GM19351 (cell line): Measurements from ENCODE around the gene PIP4K2A.
A peak's percentile ranks its signal among the peaks of the same experiment; 100 is the strongest.
"Not testable (repeated sequence)": the region's sequence is repeated elsewhere in the genome, so short reads cannot be mapped to it uniquely, and the experiment has no call there.

Source experiments
- ATAC-seq: cut with Tn5 transposase; IDR thresholded peaks from one replicate; pipeline ENCODE4 v1.9.1; 2021; ENCODE audit warnings: mild to moderate bottlenecking, moderate library complexity; ENCODE audit not compliant: unreplicated experiment

Gene PIP4K2A

DNA sequence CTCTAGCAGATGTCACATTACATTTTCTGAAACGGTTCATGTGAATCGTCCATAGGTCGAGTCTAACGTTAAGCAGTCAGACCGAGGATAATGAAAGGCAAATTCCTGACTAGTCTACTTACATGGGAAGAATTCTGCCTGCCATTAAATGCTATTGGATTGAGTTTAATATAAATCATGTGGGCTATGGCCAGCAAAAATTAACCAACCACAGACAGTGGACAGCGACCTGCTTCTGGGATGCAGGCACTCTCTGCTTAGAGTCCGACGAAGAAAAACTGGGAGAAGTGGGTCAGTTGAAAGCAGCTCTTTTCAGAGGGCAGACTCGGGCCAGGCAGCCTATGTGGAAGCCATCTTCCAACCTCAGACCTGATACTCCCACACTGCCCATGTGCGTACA, 16.6 kb downstream of the PIP4K2A start:
- ATAC-seq, result no peak

DNA sequence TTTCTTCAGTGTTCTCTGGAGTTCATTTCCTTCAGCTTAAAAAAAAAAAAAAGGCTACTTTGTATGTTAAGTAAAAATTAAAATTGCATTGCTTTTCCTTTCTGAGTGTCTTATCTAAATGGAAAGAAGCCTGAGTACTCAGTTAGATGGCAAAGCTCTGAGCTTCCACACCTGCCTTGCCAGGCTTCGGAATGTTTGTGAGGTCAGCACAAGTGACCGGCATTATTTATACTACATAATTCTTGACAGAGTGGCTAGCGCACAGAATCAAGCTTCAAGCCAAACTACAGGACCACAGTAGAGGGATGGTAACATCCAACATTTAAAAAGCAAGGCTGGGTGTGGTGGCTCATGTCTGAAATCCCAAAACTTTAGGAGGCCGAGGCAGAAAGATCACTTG, 17.3 kb downstream of the PIP4K2A start:
- no peak for ATAC-seq

GRCh38 chr10:22693860-22694259, 20.5 kb downstream of the PIP4K2A start:
- no peak for ATAC-seq

- peak; percentile 54 for ATAC-seq
These were observed 21.0 kb downstream of the PIP4K2A start for GRCh38 chr10:22693371-22693784.

DNA sequence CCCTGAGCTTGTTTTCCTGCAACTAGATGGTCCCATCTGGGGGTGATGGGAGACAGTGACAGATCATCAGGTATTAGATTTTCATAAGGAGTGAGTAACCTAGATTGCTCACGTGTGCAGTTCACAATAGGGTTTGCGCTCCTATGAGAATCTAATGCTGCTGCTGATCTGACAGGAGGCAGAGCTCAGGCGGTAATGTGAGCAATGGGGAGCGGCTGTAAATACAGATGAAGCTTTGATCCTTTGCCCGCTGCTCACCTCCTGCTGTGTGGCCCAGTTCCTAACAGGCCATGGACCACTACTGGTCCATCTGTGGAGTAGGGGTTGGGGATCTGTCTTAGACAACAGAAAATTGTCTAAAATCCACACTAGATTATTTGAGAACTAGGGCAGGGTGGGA, 22.3 kb downstream of the PIP4K2A start:
- not testable (repeated sequence) for ATAC-seq

DNA sequence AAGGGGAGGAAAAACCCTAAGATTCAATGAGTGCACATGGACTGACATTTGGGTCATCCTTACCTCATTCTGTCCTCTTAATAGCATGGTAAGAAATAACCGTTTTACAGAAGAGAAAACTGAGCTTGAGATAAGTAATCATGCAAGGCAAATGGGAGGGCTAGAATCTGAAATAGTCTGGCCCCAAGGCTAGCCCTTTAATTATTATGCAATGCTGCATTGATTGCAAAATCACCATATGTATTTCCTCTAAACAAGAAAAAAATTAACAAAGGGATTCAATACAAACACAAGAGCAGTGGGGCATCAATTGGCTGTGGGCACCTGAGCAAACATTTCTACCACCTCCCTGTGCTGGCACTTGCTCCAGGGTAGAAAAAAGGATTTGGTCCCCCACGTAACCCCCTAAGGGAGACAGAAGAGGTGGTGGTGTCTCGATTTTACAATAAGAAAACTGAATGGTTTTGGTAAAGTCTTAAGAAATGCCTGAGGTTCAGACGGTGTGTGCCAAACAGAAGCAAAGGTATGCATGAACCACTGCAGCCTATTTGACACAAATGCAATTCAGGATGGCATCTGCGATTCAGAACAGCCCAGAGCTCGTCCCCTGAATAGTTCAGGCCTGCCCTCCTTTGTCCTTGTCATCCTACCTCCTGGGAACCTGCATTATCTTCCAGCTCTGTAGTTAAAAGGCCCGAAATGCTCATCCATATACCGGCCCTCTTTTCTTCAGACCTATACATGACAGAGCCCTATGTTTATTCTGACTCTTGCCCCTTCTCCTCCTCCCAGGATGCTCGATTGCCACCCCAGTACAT, 23.6 kb downstream of the PIP4K2A start:
- no peak for ATAC-seq

DNA sequence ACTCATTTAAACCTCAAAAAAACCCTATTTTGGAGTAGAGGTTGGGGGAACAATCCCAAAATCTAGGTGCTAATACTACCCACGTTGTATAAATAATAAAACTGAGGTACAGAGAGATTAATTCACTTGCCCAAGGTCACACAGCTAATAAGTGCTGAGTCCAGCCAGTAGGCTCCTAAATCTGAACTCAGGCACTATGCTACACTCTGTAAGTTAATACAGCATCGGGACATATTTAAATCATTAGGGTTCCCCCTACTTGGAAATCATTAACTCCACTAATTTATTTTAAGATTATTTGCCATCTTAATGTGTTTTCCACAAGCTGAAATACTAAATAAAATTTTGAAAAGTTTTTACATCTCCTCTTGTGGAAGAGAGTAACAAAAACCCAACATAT, 24.2 kb downstream of the PIP4K2A start:
- no peak for ATAC-seq

DNA sequence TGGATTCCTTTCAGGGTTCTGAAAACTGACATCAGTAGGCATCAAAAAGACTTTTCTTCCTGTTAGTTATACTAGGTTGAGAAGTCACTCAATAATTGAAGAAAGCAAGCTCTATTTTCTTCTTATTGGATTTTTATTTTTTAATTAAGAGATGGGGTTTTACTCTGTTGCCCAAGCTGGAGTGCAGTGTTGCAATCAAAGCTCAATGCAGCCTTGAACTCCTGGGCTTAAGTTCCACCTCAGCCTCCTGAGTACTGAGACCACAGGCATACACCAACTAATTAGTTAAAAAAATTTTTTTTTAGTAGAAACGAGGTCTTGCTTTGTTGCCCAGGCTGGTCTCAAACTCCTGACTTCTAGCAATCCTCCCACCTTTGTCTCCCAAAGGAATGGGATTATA, 28.0 kb downstream of the PIP4K2A start:
- no peak for ATAC-seq

DNA sequence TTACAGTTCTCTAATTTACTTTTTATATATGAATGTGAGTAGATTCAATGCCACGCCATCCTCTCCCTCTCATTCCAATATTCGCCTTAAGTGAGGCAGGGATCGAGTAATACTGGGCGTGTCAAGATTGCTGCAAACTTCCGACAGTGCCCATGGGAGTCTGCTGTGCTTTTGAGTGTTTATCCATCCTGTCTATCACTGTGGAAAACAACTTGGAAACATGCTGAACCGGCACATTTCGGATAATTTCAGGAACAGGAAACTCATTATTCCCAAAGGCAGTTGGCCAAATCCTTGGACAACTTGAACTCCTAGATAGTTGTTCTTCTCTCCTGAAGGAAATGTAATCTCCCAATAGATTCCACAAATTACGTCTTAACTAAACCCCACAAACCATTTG, 28.5 kb downstream of the PIP4K2A start:
- ATAC-seq, result no peak

DNA sequence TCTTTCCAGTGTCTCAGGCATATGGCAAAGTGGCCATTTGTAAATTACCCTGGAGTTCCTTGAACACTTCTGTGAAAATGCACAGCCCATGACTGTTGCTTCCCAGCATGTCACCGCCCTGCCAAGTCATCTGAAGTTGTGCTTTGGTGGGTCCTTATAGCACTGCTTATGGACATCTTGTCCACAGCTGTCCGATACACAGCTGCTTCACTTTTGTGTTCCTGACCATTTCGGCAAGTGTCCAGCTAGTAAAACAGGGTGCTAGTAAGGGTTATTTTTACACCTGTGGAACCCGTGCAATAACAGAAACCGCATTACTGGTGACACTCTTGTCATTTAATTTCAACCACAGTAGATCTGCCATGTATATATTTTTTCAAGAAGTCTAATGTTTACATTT, 29.7 kb downstream of the PIP4K2A start:
- ATAC-seq, result no peak

- ATAC-seq, result peak; percentile 57
These were observed 31.3 kb downstream of the PIP4K2A start for GRCh38 chr10:22683140-22683389.

DNA sequence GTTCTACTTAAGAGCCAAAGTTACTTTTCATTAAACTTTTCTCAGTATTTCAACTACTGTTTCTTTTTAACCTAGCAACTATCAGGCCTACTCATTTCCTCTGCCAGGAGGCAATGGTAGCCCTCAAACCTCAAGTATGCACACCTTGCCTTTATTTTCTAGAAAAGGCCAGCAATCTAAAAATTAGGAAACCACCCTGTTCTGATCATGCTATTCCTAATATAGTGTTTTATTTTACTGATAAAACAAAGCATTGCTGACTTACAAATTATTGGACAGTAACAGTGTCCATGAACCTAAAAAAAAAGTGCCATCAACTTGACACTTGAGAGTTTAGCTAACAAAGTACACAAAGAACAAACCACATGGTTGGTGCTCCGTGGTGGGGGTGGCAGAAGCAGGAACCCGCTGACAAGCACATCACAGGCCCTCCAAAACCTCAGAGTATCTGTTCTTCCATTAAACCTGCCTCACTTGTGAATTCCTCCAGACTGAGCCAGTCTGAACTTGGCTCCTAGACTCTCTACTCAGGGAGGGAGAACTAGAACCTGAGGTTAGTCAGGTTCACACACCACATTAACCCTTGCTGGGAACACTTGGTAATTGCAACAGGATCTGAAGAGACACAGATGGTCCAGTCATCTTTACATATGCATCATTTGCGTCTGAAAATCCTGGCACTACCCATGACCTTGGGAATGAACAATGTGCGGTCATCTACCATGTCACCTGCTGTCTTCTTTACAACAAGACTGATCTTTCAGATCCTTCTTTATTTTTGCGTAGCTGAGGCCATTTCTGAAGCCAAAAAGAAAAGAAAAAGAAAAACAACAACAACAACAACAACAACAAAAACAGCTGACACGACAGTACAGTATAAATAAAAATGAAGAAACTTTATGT, 31.9 kb downstream of the PIP4K2A start:
- ATAC-seq, result peak; percentile 25

DNA sequence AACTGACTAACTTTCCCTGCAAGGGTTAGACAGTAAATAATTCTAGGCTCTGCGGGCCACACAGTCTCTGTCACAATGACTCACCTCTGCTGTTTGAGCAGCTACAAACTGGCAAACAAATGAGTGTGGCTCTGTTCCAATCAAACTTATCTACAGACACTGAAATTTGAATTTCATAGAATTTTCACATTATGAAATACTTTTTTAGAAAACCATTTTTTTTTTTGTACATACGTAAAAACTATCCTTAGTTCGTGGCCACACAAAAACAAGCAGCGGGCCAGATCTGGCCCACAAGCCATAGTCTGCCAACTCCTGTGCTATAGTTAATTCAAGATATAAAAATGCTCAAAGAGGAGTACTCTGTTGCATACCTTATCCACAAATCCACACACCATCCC, 32.6 kb downstream of the PIP4K2A start:
- no peak for ATAC-seq

- ATAC-seq, result no peak
These were observed 33.1 kb downstream of the PIP4K2A start for GRCh38 chr10:22681301-22681700.

- no peak for ATAC-seq
These were observed 34.8 kb downstream of the PIP4K2A start for GRCh38 chr10:22679608-22680007.

- ATAC-seq, result no peak
These were observed 37.0 kb downstream of the PIP4K2A start for GRCh38 chr10:22677333-22677732.

DNA sequence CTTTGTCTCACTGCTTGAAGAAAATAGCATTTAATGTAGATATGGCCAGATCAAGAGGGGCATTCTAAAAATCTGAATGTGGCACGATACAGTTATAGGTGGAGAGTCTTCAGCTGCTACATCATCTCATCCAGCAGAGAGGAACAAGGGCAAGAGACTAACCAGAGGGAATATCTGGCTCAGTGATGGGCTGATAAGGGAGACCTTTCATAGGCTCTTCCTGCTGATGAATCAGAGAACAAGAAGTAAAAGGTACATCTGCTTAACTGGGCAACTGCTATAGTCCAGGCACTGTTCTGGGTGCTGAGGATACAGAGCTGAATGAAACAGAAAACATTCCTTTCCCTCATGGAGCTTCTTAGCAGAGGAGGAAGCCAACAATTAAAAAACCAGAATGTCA, 37.9 kb downstream of the PIP4K2A start:
- ATAC-seq, result no peak

- ATAC-seq, result no peak
These were observed 39.8 kb downstream of the PIP4K2A start for GRCh38 chr10:22674573-22674930.

- ATAC-seq, result no peak
These were observed 40.4 kb downstream of the PIP4K2A start for GRCh38 chr10:22673785-22674572.

DNA sequence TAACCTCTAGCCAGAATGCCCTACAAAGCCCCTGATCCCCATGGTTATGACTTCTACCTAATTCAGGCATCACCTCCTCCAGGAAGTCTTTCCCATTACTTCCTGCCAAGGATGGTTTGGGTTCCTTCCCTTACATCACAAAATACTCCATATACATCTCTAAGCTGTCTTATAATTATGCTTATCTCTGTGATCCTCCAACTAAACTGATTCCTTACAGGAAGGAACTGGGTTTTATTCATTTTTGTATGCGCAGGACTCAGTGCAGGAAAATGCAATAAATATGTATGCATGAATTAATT, 41.3 kb downstream of the PIP4K2A start:
- ATAC-seq, result no peak

DNA sequence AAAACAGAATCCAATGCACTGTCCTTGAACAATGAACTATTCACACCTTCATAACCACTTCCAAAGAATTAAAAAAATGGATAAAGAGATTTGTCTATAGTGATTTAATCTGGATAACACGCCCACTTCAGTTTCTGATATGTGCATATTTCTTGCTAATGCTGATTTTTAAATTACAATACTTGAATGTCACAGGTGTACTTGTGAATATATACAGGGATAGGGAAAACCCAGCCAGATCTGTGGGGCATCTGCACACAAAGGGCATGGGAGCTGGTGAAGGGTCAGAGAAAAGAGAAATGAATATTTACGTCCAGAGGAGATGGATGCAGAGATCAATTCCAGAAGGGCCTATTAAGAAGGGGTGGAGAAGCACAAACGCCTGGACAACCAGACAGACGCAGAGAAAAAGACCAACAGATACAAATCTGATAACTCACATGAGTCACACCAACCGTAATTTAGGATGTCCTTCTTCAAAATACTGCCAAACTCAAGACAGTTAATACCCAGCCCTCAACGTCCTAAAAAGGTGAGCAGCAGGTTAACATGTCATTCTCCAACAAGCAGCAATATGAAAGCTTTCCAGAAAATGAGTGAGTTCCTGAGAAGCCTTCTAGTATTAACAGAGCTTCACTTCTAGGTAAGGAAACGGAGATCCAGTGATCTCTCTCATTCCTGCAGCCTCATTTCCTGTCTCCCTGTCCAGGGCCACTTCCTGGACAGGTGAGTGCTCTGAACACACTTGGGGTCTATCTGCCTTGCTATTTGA, 41.9 kb downstream of the PIP4K2A start:
- no peak for ATAC-seq
